WTC11 (cell line): ENCODE measurements around the gene ARHGAP23. TPM values are rescaled to one million over a fixed set of nuclear protein-coding genes. Genes with fewer than 3 reads are reported as not detected.

Source experiments
- CREM ChIP-seq: sonication (generic); formaldehyde crosslinking; IDR thresholded peaks from 2 replicates; pipeline ENCODE4 v1.8.1; 2022; ENCODE audit warnings: mild to moderate bottlenecking, missing genetic modification reagents, moderate library complexity
- ESRRA ChIP-seq: sonication (generic); formaldehyde crosslinking; IDR thresholded peaks from 2 replicates; pipeline ENCODE4 v1.8.1; 2022; ENCODE audit warnings: mild to moderate bottlenecking, missing genetic modification reagents, borderline replicate concordance
- FOXJ3 ChIP-seq: sonication (generic); formaldehyde crosslinking; IDR thresholded peaks from 2 replicates; pipeline ENCODE4 v1.9.0; 2021; ENCODE audit warnings: missing genetic modification reagents, mild to moderate bottlenecking, borderline replicate concordance
- FOXP1 ChIP-seq: sonication (generic); formaldehyde crosslinking; IDR thresholded peaks from 2 replicates; pipeline ENCODE4 v1.8.0; 2022; ENCODE audit warnings: missing genetic modification reagents, mild to moderate bottlenecking, moderate library complexity, borderline replicate concordance
- GRHL2 ChIP-seq: fragments of 250-450 bp; sonication (Bioruptor Pico); IDR thresholded peaks from 2 replicates; pipeline ENCODE4 v1.8.0; 2022; ENCODE audit warnings: mild to moderate bottlenecking, moderate library complexity; ENCODE audit not compliant: insufficient replicate concordance, severe bottlenecking
- HMGA2 ChIP-seq: fragments of 250-450 bp; sonication (Bioruptor Pico); IDR thresholded peaks from 2 replicates; pipeline ENCODE4 v1.4.0; 2021; ENCODE audit warnings: mild to moderate bottlenecking, moderate library complexity
- JAZF1 ChIP-seq: fragments of 250-450 bp; sonication (Bioruptor Pico); IDR thresholded peaks from 2 replicates; pipeline ENCODE4 v1.9.0; 2021; ENCODE audit warnings: moderate library complexity, mild to moderate bottlenecking, inconsistent platforms
- JUN ChIP-seq: sonication (generic); formaldehyde crosslinking; IDR thresholded peaks from 2 replicates; pipeline ENCODE4 v1.8.0; 2023; ENCODE audit warnings: mild to moderate bottlenecking, missing genetic modification reagents
- NFATC4 ChIP-seq: fragments of 250-450 bp; sonication (Bioruptor Pico); IDR thresholded peaks from 2 replicates; pipeline ENCODE4 v1.9.0; 2021; ENCODE audit warnings: mild to moderate bottlenecking
- NR1H2 ChIP-seq: sonication (generic); formaldehyde crosslinking; IDR thresholded peaks from 2 replicates; pipeline ENCODE4 v1.9.0; 2021; ENCODE audit warnings: mild to moderate bottlenecking, moderate library complexity, missing genetic modification reagents
- NR3C1 ChIP-seq: sonication (generic); formaldehyde crosslinking; conservative IDR thresholded peaks from 2 replicates; pipeline ENCODE4 v1.8.1; 2023; ENCODE audit warnings: low read depth, mild to moderate bottlenecking, missing genetic modification reagents
- PRRX2 ChIP-seq: fragments of 250-450 bp; sonication (Bioruptor Pico); IDR thresholded peaks from 2 replicates; pipeline ENCODE4 v1.8.0; 2021; ENCODE audit warnings: mild to moderate bottlenecking
- SMAD3 ChIP-seq: sonication (generic); formaldehyde crosslinking; IDR thresholded peaks from 2 replicates; pipeline ENCODE4 v1.8.0; 2022; ENCODE audit warnings: missing genetic modification reagents, mild to moderate bottlenecking, borderline replicate concordance
- SOX15 ChIP-seq: fragments of 250-450 bp; sonication (Bioruptor Pico); IDR thresholded peaks from 2 replicates; pipeline ENCODE4 v1.9.0; 2021; ENCODE audit warnings: mild to moderate bottlenecking
- TCF7 ChIP-seq: sonication (generic); formaldehyde crosslinking; IDR thresholded peaks from 2 replicates; pipeline ENCODE4 v1.8.0; 2022; ENCODE audit warnings: mild to moderate bottlenecking, low read depth, missing genetic modification reagents, moderate library complexity
- TEAD1 ChIP-seq: sonication (generic); formaldehyde crosslinking; IDR thresholded peaks from 2 replicates; pipeline ENCODE4 v1.8.0; 2022; ENCODE audit warnings: mild to moderate bottlenecking, missing genetic modification reagents
- TP53 ChIP-seq: sonication (generic); formaldehyde crosslinking; IDR thresholded peaks from 2 replicates; pipeline ENCODE4 v1.8.1; 2023; ENCODE audit warnings: mild to moderate bottlenecking, missing genetic modification reagents
- ZBTB21 ChIP-seq: sonication (generic); formaldehyde crosslinking; IDR thresholded peaks from 2 replicates; pipeline ENCODE4 v1.8.1; 2023; ENCODE audit warnings: mild to moderate bottlenecking, missing genetic modification reagents, borderline replicate concordance
- ZNF138 ChIP-seq: sonication (generic); formaldehyde crosslinking; conservative IDR thresholded peaks from 2 replicates; pipeline ENCODE4 v1.8.1; 2022; ENCODE audit warnings: mild to moderate bottlenecking, moderate library complexity, missing genetic modification reagents
- total RNA-seq: library from RNA; stranded (reverse); gene quantifications from 3 replicates; pipeline ENCODE4 v1.2.3, GENCODE V29; 2021
- TF ChIP-seq, protein P1 (sequence below): sonication (generic); formaldehyde crosslinking; IDR thresholded peaks from 2 replicates; pipeline ENCODE4 v1.8.1; 2023; ENCODE audit warnings: mild to moderate bottlenecking, moderate library complexity, missing genetic modification reagents
- TF ChIP-seq, protein P2 (sequence below): sonication (generic); formaldehyde crosslinking; IDR thresholded peaks from 2 replicates; pipeline ENCODE4 v1.8.1; 2023; ENCODE audit warnings: mild to moderate bottlenecking, missing genetic modification reagents
- TF ChIP-seq, protein P3 (sequence below): sonication (generic); formaldehyde crosslinking; IDR thresholded peaks from 2 replicates; pipeline ENCODE4 v1.8.0; 2022; ENCODE audit warnings: missing genetic modification reagents
- TF ChIP-seq, protein P4 (sequence below): sonication (generic); formaldehyde crosslinking; IDR thresholded peaks from 2 replicates; pipeline ENCODE4 v1.8.0; 2022; ENCODE audit warnings: mild to moderate bottlenecking, missing genetic modification reagents
- TF ChIP-seq, protein P5 (sequence below): fragments of 250-450 bp; sonication (Bioruptor Pico); IDR thresholded peaks from 2 replicates; pipeline ENCODE4 v1.8.0; 2021; ENCODE audit warnings: mild to moderate bottlenecking
- TF ChIP-seq, protein P6 (sequence below): sonication (generic); formaldehyde crosslinking; IDR thresholded peaks from 2 replicates; pipeline ENCODE4 v1.8.1; 2023; ENCODE audit warnings: mild to moderate bottlenecking, missing genetic modification reagents, moderate library complexity
- TF ChIP-seq, protein P7 (sequence below): sonication (generic); formaldehyde crosslinking; IDR thresholded peaks from 2 replicates; pipeline ENCODE4 v1.8.0; 2023; ENCODE audit warnings: mild to moderate bottlenecking, missing genetic modification reagents

Gene ARHGAP23
- total RNA-seq, 1 experiment from 2014 or later, result 66.0 TPM

DNA sequence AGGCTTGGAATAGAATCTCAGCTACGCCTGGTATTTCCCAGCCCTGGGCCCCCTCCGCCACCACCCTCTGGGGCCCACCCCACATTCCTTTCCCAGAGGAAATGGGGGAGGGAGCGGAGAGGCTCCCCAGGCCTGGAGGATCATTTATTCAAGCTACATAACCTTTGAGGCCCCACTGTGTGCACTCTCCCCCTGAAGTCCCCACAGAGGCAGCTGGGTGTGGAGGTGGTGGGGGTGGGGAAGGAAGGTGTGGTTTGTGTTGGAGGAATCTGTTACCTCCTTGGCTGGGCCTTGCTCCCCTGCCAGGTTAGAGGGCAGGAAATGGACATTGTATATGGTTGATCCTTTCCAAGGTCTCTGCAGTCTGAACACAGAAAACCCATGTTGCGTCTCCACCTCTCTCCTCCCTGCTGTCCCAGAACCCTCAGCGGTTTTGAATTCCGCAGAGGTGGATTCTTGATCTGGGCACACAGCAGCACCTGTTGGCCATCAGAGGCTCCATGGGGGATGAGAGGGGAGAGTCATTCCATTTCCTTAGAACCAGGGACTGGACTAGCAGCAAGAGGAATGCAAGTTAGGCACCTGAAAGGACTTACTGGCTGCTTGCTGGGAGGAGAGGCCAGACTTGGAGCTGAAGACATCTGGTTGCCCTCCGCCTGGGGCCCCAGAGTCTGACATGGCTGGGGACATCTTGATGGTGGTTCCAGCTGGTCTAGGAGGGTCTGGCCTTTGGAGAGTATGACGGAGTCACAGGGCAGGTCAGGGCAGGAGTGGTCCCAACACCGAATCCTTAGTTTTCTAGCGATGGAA lies 23.0 kb downstream of the ARHGAP23 start (continued):
- TF ChIP-seq, protein P1, sequence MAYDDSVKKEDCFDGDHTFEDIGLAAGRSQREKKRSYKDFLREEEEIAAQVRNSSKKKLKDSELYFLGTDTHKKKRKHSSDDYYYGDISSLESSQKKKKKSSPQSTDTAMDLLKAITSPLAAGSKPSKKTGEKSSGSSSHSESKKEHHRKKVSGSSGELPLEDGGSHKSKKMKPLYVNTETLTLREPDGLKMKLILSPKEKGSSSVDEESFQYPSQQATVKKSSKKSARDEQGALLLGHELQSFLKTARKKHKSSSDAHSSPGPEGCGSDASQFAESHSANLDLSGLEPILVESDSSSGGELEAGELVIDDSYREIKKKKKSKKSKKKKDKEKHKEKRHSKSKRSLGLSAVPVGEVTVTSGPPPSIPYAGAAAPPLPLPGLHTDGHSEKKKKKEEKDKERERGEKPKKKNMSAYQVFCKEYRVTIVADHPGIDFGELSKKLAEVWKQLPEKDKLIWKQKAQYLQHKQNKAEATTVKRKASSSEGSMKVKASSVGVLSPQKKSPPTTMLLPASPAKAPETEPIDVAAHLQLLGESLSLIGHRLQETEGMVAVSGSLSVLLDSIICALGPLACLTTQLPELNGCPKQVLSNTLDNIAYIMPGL, result 0 out of 2 replicates have a peak, but pooled peaks have one; percentile 48
- TF ChIP-seq SMAD3 (CRISPR knock-in tag), result 0 out of 2 replicates have a peak, but pooled peaks have one; percentile 13
- 0 out of 2 replicates have a peak, but pooled peaks have one; percentile 27 for TF ChIP-seq TP53 (CRISPR knock-in tag)
- TF ChIP-seq SOX15, result no peak
- no peak for TF ChIP-seq ZNF138
- TF ChIP-seq, protein P2, sequence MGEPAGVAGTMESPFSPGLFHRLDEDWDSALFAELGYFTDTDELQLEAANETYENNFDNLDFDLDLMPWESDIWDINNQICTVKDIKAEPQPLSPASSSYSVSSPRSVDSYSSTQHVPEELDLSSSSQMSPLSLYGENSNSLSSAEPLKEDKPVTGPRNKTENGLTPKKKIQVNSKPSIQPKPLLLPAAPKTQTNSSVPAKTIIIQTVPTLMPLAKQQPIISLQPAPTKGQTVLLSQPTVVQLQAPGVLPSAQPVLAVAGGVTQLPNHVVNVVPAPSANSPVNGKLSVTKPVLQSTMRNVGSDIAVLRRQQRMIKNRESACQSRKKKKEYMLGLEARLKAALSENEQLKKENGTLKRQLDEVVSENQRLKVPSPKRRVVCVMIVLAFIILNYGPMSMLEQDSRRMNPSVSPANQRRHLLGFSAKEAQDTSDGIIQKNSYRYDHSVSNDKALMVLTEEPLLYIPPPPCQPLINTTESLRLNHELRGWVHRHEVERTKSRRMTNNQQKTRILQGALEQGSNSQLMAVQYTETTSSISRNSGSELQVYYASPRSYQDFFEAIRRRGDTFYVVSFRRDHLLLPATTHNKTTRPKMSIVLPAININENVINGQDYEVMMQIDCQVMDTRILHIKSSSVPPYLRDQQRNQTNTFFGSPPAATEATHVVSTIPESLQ, result no peak
- TF ChIP-seq, protein P3, sequence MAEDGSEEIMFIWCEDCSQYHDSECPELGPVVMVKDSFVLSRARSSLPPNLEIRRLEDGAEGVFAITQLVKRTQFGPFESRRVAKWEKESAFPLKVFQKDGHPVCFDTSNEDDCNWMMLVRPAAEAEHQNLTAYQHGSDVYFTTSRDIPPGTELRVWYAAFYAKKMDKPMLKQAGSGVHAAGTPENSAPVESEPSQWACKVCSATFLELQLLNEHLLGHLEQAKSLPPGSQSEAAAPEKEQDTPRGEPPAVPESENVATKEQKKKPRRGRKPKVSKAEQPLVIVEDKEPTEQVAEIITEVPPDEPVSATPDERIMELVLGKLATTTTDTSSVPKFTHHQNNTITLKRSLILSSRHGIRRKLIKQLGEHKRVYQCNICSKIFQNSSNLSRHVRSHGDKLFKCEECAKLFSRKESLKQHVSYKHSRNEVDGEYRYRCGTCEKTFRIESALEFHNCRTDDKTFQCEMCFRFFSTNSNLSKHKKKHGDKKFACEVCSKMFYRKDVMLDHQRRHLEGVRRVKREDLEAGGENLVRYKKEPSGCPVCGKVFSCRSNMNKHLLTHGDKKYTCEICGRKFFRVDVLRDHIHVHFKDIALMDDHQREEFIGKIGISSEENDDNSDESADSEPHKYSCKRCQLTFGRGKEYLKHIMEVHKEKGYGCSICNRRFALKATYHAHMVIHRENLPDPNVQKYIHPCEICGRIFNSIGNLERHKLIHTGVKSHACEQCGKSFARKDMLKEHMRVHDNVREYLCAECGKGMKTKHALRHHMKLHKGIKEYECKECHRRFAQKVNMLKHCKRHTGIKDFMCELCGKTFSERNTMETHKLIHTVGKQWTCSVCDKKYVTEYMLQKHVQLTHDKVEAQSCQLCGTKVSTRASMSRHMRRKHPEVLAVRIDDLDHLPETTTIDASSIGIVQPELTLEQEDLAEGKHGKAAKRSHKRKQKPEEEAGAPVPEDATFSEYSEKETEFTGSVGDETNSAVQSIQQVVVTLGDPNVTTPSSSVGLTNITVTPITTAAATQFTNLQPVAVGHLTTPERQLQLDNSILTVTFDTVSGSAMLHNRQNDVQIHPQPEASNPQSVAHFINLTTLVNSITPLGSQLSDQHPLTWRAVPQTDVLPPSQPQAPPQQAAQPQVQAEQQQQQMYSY (CRISPR knock-in tag), result no peak
- TF ChIP-seq GRHL2 (CRISPR knock-in tag), result no peak
- TF ChIP-seq TCF7 (CRISPR knock-in tag), result no peak
- TF ChIP-seq, protein P4, sequence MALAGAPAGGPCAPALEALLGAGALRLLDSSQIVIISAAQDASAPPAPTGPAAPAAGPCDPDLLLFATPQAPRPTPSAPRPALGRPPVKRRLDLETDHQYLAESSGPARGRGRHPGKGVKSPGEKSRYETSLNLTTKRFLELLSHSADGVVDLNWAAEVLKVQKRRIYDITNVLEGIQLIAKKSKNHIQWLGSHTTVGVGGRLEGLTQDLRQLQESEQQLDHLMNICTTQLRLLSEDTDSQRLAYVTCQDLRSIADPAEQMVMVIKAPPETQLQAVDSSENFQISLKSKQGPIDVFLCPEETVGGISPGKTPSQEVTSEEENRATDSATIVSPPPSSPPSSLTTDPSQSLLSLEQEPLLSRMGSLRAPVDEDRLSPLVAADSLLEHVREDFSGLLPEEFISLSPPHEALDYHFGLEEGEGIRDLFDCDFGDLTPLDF, result no peak
- 0 out of 2 replicates have a peak, but pooled peaks have one; percentile 8 for TF ChIP-seq NR3C1
- TF ChIP-seq, protein P5, sequence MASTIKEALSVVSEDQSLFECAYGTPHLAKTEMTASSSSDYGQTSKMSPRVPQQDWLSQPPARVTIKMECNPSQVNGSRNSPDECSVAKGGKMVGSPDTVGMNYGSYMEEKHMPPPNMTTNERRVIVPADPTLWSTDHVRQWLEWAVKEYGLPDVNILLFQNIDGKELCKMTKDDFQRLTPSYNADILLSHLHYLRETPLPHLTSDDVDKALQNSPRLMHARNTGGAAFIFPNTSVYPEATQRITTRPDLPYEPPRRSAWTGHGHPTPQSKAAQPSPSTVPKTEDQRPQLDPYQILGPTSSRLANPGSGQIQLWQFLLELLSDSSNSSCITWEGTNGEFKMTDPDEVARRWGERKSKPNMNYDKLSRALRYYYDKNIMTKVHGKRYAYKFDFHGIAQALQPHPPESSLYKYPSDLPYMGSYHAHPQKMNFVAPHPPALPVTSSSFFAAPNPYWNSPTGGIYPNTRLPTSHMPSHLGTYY (CRISPR knock-in tag), result no peak
- TF ChIP-seq, protein P6, sequence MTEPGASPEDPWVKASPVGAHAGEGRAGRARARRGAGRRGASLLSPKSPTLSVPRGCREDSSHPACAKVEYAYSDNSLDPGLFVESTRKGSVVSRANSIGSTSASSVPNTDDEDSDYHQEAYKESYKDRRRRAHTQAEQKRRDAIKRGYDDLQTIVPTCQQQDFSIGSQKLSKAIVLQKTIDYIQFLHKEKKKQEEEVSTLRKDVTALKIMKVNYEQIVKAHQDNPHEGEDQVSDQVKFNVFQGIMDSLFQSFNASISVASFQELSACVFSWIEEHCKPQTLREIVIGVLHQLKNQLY (CRISPR knock-in tag), result no peak
- no peak; the same call in 1 of the 2 replicates for TF ChIP-seq JUN (CRISPR knock-in tag)
- TF ChIP-seq FOXJ3 (CRISPR knock-in tag), result no peak
- TF ChIP-seq NFATC4 (CRISPR knock-in tag), result no peak; the same call in 1 of the 2 replicates
- no peak for TF ChIP-seq PRRX2
- no peak for TF ChIP-seq HMGA2 (CRISPR knock-in tag)
- TF ChIP-seq CREM (CRISPR knock-in tag), result peak; percentile 67; the same call in 1 of the 2 replicates
- TF ChIP-seq NR1H2 (CRISPR knock-in tag), result no peak
- TF ChIP-seq ZBTB21 (CRISPR knock-in tag), result no peak
- no peak for TF ChIP-seq ESRRA (CRISPR knock-in tag)
- TF ChIP-seq TEAD1 (CRISPR knock-in tag), result peak; percentile 97
- TF ChIP-seq JAZF1 (CRISPR knock-in tag), result no peak
- no peak for TF ChIP-seq FOXP1 (CRISPR knock-in tag)
- TF ChIP-seq, protein P7, sequence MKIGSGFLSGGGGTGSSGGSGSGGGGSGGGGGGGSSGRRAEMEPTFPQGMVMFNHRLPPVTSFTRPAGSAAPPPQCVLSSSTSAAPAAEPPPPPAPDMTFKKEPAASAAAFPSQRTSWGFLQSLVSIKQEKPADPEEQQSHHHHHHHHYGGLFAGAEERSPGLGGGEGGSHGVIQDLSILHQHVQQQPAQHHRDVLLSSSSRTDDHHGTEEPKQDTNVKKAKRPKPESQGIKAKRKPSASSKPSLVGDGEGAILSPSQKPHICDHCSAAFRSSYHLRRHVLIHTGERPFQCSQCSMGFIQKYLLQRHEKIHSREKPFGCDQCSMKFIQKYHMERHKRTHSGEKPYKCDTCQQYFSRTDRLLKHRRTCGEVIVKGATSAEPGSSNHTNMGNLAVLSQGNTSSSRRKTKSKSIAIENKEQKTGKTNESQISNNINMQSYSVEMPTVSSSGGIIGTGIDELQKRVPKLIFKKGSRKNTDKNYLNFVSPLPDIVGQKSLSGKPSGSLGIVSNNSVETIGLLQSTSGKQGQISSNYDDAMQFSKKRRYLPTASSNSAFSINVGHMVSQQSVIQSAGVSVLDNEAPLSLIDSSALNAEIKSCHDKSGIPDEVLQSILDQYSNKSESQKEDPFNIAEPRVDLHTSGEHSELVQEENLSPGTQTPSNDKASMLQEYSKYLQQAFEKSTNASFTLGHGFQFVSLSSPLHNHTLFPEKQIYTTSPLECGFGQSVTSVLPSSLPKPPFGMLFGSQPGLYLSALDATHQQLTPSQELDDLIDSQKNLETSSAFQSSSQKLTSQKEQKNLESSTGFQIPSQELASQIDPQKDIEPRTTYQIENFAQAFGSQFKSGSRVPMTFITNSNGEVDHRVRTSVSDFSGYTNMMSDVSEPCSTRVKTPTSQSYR (CRISPR knock-in tag), result peak; percentile 91
